GM12878 (cell line): ENCODE data around the gene STXBP5. TPM values are rescaled to one million over a fixed set of nuclear protein-coding genes. Genes with fewer than 3 reads are reported as not detected.

Experiments used
- NFIC ChIP-seq: IDR thresholded peaks from 2 replicates; pipeline ENCODE4 v1.6.1; 2012; ENCODE audit warnings: low read depth, mild to moderate bottlenecking, inconsistent platforms, low read length, moderate library complexity
- SRF ChIP-seq, 2 experiments: IDR thresholded peaks; 2 replicates each; pipeline ENCODE4 v1.6.1; 2011; ENCODE audit warnings: low read depth in 2 of 2, low read length in 2 of 2, mild to moderate bottlenecking in 1 of 2, moderate library complexity in 1 of 2
- TAF1 ChIP-seq: IDR thresholded peaks from 2 replicates; pipeline ENCODE4 v1.6.1; 2011; ENCODE audit warnings: mild to moderate bottlenecking, low read depth, low read length, borderline replicate concordance
- polyA plus RNA-seq, 11 experiments: library from polyadenylated mRNA; depleted of rRNA in 4 of 11; unstranded in 6 of 11; stranded (reverse) in 5 of 11; fragments of >200 nt; fragmentation: Nextera tagmentation in 4 of 11; fragmentation: Illumina TruSeq in 1 of 11; extraction: Ambion mirVana in 4 of 11; extraction: Trizol in 1 of 11; gene quantifications; 1 replicate in 1 of 11; 2 replicates in 10 of 11; pipeline versions ENCODE4 v1.2.1 to v1.2.3, GENCODE V29; 2011 to 2016; ENCODE audit warnings: inconsistent platforms in 2 of 11, missing spikeins in 2 of 11, low read depth in 1 of 11
- total RNA-seq, 4 experiments: library from RNA; depleted of rRNA in 3 of 4; stranded (reverse); fragments of >200 nt in 3 of 4; fragmentation: Illumina TruSeq in 1 of 4; extraction: Trizol in 1 of 4; gene quantifications; 2 replicates each; pipeline versions ENCODE4 v1.2.1 to v1.2.3, GENCODE V29; 2013 to 2021
- TF ChIP-seq, protein P1 (sequence below): fragments of 450-650 bp; formaldehyde crosslinking; IDR thresholded peaks from 2 replicates; pipeline ENCODE4 v1.4.0; 2022; ENCODE audit warnings: mild to moderate bottlenecking, moderate library complexity
- TF ChIP-seq, protein P2 (sequence below): IDR thresholded peaks from 2 replicates; pipeline ENCODE4 v1.6.1; 2012; ENCODE audit warnings: low read depth, low read length, improper control_type of control experiment
- TF ChIP-seq, protein P3 (sequence below): IDR thresholded peaks from 2 replicates; pipeline ENCODE4 v1.6.1; 2012; ENCODE audit warnings: mild to moderate bottlenecking, low read depth, low read length

Gene STXBP5
- total and polyA plus RNA-seq, 10 of the 15 experiments (the other 5 are each of a cell fraction or from before 2014, with no cell fraction given), result 1.4 to 13.2 (median 8.4) TPM

DNA sequence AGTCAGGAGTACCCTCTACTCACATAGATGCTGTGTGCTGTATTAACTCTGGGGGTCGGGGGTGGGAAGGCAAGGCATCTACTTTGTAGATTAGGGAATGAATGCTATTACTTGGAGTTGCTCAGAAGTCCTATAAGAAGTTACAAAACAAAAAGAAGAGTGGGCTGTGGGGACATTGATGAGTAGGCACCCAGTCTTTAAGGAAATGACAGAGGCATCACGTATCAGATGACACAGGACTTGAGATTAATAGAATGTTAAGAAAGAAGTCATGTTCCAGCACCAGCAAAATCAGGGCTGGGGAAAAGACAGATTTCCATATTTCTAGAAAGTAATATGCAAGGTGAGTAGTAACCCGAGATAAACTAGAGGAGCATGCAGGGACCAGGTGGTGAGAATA lies 19.0 kb upstream of the STXBP5 start (continued):
- TF ChIP-seq, protein P1, sequence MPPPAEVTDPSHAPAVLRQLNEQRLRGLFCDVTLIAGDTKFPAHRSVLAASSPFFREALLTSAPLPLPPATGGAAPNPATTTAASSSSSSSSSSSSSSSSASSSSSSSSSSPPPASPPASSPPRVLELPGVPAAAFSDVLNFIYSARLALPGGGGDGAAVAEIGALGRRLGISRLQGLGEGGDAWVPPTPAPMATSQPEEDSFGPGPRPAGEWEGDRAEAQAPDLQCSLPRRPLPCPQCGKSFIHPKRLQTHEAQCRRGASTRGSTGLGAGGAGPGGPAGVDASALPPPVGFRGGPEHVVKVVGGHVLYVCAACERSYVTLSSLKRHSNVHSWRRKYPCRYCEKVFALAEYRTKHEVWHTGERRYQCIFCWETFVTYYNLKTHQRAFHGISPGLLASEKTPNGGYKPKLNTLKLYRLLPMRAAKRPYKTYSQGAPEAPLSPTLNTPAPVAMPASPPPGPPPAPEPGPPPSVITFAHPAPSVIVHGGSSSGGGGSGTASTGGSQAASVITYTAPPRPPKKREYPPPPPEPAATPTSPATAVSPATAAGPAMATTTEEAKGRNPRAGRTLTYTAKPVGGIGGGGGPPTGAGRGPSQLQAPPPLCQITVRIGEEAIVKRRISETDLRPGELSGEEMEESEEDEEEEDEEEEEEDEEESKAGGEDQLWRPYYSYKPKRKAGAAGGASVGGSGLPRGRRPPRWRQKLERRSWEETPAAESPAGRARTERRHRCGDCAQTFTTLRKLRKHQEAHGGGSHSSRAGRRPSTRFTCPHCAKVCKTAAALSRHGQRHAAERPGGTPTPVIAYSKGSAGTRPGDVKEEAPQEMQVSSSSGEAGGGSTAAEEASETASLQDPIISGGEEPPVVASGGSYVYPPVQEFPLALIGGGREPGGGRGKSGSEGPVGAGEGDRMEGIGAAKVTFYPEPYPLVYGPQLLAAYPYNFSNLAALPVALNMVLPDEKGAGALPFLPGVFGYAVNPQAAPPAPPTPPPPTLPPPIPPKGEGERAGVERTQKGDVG, result no peak
- TF ChIP-seq, protein P2, sequence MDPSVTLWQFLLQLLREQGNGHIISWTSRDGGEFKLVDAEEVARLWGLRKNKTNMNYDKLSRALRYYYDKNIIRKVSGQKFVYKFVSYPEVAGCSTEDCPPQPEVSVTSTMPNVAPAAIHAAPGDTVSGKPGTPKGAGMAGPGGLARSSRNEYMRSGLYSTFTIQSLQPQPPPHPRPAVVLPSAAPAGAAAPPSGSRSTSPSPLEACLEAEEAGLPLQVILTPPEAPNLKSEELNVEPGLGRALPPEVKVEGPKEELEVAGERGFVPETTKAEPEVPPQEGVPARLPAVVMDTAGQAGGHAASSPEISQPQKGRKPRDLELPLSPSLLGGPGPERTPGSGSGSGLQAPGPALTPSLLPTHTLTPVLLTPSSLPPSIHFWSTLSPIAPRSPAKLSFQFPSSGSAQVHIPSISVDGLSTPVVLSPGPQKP, result no peak
- no peak for TF ChIP-seq SRF (IDR thresholded peaks at IDR 0.05; ENCODE audit: low read depth in 2 of 2, low read length in 2 of 2)
- TF ChIP-seq NFIC, result no peak
- TF ChIP-seq, protein P3, sequence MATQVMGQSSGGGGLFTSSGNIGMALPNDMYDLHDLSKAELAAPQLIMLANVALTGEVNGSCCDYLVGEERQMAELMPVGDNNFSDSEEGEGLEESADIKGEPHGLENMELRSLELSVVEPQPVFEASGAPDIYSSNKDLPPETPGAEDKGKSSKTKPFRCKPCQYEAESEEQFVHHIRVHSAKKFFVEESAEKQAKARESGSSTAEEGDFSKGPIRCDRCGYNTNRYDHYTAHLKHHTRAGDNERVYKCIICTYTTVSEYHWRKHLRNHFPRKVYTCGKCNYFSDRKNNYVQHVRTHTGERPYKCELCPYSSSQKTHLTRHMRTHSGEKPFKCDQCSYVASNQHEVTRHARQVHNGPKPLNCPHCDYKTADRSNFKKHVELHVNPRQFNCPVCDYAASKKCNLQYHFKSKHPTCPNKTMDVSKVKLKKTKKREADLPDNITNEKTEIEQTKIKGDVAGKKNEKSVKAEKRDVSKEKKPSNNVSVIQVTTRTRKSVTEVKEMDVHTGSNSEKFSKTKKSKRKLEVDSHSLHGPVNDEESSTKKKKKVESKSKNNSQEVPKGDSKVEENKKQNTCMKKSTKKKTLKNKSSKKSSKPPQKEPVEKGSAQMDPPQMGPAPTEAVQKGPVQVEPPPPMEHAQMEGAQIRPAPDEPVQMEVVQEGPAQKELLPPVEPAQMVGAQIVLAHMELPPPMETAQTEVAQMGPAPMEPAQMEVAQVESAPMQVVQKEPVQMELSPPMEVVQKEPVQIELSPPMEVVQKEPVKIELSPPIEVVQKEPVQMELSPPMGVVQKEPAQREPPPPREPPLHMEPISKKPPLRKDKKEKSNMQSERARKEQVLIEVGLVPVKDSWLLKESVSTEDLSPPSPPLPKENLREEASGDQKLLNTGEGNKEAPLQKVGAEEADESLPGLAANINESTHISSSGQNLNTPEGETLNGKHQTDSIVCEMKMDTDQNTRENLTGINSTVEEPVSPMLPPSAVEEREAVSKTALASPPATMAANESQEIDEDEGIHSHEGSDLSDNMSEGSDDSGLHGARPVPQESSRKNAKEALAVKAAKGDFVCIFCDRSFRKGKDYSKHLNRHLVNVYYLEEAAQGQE, result no peak
- TF ChIP-seq TAF1, result no peak
